A549 (cell line): ENCODE data around the gene CADM2.

Experiments
- HES2 ChIP-seq: fragments of >200 bp; sonication (Bioruptor Twin); formaldehyde crosslinking; IDR thresholded peaks from 2 replicates; pipeline ENCODE4 v1.6.1; 2016
- USF2 ChIP-seq: fragments of 450-650 bp; IDR thresholded peaks from 2 replicates; pipeline ENCODE4 v1.6.1; 2014; ENCODE audit warnings: antibody characterized with exemption

GRCh38 chr3:85912980-85913379, 954.2 kb downstream of the CADM2 start:
- no peak for TF ChIP-seq HES2
- TF ChIP-seq USF2 = no peak
